HepG2 (cell line): ENCODE results near the gene PSD4. TPM values are rescaled to one million over a fixed set of nuclear protein-coding genes. Genes with fewer than 3 reads are reported as not detected.
A peak's percentile ranks its signal among the peaks of the same experiment; 100 is the strongest.

Experiments used
- NFAT5 ChIP-seq: sonication (generic); formaldehyde crosslinking; IDR thresholded peaks from 2 replicates; pipeline ENCODE4 v1.4.0; 2020; ENCODE audit warnings: missing genetic modification reagents
- RAD21 ChIP-seq: fragments of 450-650 bp; formaldehyde crosslinking; IDR thresholded peaks from 2 replicates; pipeline ENCODE4 v1.5.0; 2020; ENCODE audit warnings: mild to moderate bottlenecking
- SMC3 ChIP-seq: IDR thresholded peaks from 2 replicates; pipeline ENCODE4 v1.6.1; 2011; ENCODE audit warnings: low read length, improper control_type of control experiment
- ZNF160 ChIP-seq: sonication (generic); formaldehyde crosslinking; IDR thresholded peaks from 2 replicates; pipeline ENCODE4 v1.8.0; 2022; ENCODE audit warnings: mild to moderate bottlenecking, inconsistent platforms, missing genetic modification reagents
- ZNF317 ChIP-seq: sonication (generic); formaldehyde crosslinking; IDR thresholded peaks from 2 replicates; pipeline ENCODE4 v1.5.0; 2020; ENCODE audit warnings: mild to moderate bottlenecking, missing genetic modification reagents
- ZNF510 ChIP-seq: sonication (generic); formaldehyde crosslinking; IDR thresholded peaks from 2 replicates; pipeline ENCODE4 v1.4.0; 2020; ENCODE audit warnings: low read depth, mild to moderate bottlenecking, missing genetic modification reagents
- ZNF557 ChIP-seq: sonication (generic); formaldehyde crosslinking; IDR thresholded peaks from 2 replicates; pipeline ENCODE4 v1.4.0; 2020; ENCODE audit warnings: missing genetic modification reagents
- ZNF709 ChIP-seq: sonication (generic); formaldehyde crosslinking; IDR thresholded peaks from 2 replicates; pipeline ENCODE4 v1.5.0; 2020; ENCODE audit warnings: mild to moderate bottlenecking, missing genetic modification reagents
- polyA plus RNA-seq, 8 experiments: library from polyadenylated mRNA; depleted of rRNA in 3 of 8; stranded (reverse) in 7 of 8; unstranded in 1 of 8; fragments of >200 nt; fragmentation: Illumina TruSeq in 4 of 8; extraction: Trizol in 4 of 8; gene quantifications; 2 replicates each; pipeline versions ENCODE4 v1.2.1 to v1.2.3, GENCODE V29; 2011 to 2016; ENCODE audit warnings: low read depth in 4 of 8, missing spikeins in 1 of 8, mixed read lengths in 1 of 8; ENCODE audit not compliant: insufficient read depth in 1 of 8
- total RNA-seq, 5 experiments: library from RNA; depleted of rRNA; stranded (reverse); fragments of >200 nt; fragmentation: Illumina TruSeq; extraction: Trizol; gene quantifications; 2 replicates each; pipeline ENCODE4 v1.2.3, GENCODE V29; 2016; ENCODE audit warnings: low read depth in 1 of 5
- TF ChIP-seq, protein P1 (sequence below): sonication (generic); formaldehyde crosslinking; IDR thresholded peaks from 2 replicates; pipeline ENCODE4 v1.9.0; 2022; ENCODE audit warnings: missing genetic modification reagents, mild to moderate bottlenecking, borderline replicate concordance
- TF ChIP-seq, protein P2 (sequence below): sonication (generic); formaldehyde crosslinking; IDR thresholded peaks from 2 replicates; pipeline ENCODE4 v1.5.0; 2020; ENCODE audit warnings: mild to moderate bottlenecking, missing genetic modification reagents

Gene PSD4
- total and polyA plus RNA-seq, 2 of the 13 experiments (the other 11 are each of a cell fraction or from before 2014, with no cell fraction given) = 5.8 to 9.4 TPM

GRCh38 chr2:113126845-113127645, 46.7 kb upstream of the PSD4 start, which contains the start of gene IL1RN (continued):
- TF ChIP-seq, protein P1, sequence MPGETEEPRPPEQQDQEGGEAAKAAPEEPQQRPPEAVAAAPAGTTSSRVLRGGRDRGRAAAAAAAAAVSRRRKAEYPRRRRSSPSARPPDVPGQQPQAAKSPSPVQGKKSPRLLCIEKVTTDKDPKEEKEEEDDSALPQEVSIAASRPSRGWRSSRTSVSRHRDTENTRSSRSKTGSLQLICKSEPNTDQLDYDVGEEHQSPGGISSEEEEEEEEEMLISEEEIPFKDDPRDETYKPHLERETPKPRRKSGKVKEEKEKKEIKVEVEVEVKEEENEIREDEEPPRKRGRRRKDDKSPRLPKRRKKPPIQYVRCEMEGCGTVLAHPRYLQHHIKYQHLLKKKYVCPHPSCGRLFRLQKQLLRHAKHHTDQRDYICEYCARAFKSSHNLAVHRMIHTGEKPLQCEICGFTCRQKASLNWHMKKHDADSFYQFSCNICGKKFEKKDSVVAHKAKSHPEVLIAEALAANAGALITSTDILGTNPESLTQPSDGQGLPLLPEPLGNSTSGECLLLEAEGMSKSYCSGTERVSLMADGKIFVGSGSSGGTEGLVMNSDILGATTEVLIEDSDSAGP = no peak; the same call in 1 of the 2 replicates
- TF ChIP-seq, protein P2, sequence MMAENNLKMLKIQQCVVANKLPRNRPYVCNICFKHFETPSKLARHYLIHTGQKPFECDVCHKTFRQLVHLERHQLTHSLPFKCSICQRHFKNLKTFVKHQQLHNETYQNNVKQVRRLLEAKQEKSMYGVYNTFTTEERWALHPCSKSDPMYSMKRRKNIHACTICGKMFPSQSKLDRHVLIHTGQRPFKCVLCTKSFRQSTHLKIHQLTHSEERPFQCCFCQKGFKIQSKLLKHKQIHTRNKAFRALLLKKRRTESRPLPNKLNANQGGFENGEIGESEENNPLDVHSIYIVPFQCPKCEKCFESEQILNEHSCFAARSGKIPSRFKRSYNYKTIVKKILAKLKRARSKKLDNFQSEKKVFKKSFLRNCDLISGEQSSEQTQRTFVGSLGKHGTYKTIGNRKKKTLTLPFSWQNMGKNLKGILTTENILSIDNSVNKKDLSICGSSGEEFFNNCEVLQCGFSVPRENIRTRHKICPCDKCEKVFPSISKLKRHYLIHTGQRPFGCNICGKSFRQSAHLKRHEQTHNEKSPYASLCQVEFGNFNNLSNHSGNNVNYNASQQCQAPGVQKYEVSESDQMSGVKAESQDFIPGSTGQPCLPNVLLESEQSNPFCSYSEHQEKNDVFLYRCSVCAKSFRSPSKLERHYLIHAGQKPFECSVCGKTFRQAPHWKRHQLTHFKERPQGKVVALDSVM (CRISPR knock-in tag) = peak; percentile 20; the same call in 1 of the 2 replicates
- peak; percentile 4; the same call in 1 of the 2 replicates for TF ChIP-seq SMC3
- 0 out of 2 replicates have a peak, but pooled peaks have one; percentile 17 for TF ChIP-seq ZNF510
- TF ChIP-seq ZNF160 (CRISPR knock-in tag) = peak; percentile 87; the same call in 1 of the 2 replicates
- peak; percentile 77; the same call in 1 of the 2 replicates for TF ChIP-seq ZNF317 (CRISPR knock-in tag)
- TF ChIP-seq RAD21 = peak; percentile 28
- TF ChIP-seq ZNF709 (CRISPR knock-in tag) = no peak
- 0 out of 2 replicates have a peak, but pooled peaks have one; percentile 59 for TF ChIP-seq ZNF557 (CRISPR knock-in tag)
- no peak for TF ChIP-seq NFAT5 (CRISPR knock-in tag)
